A549 (cell line): ENCODE data around the gene HES3. TPM values are rescaled to one million over a fixed set of nuclear protein-coding genes. Genes with fewer than 3 reads are reported as not detected.

ENCODE experiments used
- ATAC-seq, 2 experiments: fragments of 200-7000 bp in 1 of 2; fragments of >200 bp in 1 of 2; cut with Nextera tagmentation in 1 of 2; cut with Tn5 transposase in 1 of 2; 3 replicates each; pipeline versions ENCODE4 v1.8.0 to v1.9.1; 2018 to 2020; ENCODE audit warnings: mild to moderate bottlenecking in 1 of 2, moderate library complexity in 1 of 2
- CTCF ChIA-PET: fragments of 300-600 bp; sonication (Branson Sonifier 250); formaldehyde crosslinking; extraction: SDS; loops from one replicate; lab custom pipeline; 2021; ENCODE audit warnings: antibody characterized with exemption, inconsistent platforms; lab: Yijun Ruan, JAX
- POLR2A ChIA-PET: fragments of 350-600 bp; formaldehyde crosslinking; extraction: SDS; loops from one replicate; lab custom pipeline; 2021; ENCODE audit warnings: antibody characterized with exemption, inconsistent platforms; lab: Yijun Ruan, JAX
- DNase-seq, 2 experiments: peaks; one replicate each; pipeline versions ENCODE4 v3.0.0 to v3.0.0-alpha.2; 2011 to 2016; ENCODE audit warnings: low read depth in 1 of 2, low spot score in 1 of 2
- FAIRE-seq: peaks from 2 replicates; lab custom pipeline; 2011; peaks lifted over from hg19 to GRCh38; lab: Jason Lieb, UNC
- H3K27ac ChIP-seq, 2 experiments: fragments of >200 bp; sonication (Bioruptor Twin); formaldehyde crosslinking; 3 replicates each; pipeline ENCODE4 v1.5.1; 2016 to 2017
- H3K4me1 ChIP-seq: fragments of >200 bp; sonication (Bioruptor Twin); formaldehyde crosslinking; 3 replicates; pipeline ENCODE4 v1.6.1; 2016
- H3K4me2 ChIP-seq: fragments of >200 bp; sonication (Bioruptor Twin); formaldehyde crosslinking; 3 replicates; pipeline ENCODE4 v1.6.1; 2016
- H3K4me3 ChIP-seq: fragments of >200 bp; sonication (Bioruptor Twin); formaldehyde crosslinking; 3 replicates; pipeline ENCODE4 v1.5.1; 2016
- H3K9me3 ChIP-seq: fragments of >200 bp; sonication (Bioruptor Twin); formaldehyde crosslinking; 3 replicates; pipeline ENCODE4 v1.6.1; 2016
- BCL3 ChIP-seq: fragments of >200 bp; sonication (Bioruptor Twin); formaldehyde crosslinking; IDR thresholded peaks from 3 replicates; pipeline ENCODE4 v1.6.1; 2016
- CEBPB ChIP-seq, 2 experiments: fragments of >200 bp in 1 of 2; sonication (Bioruptor Twin) in 1 of 2; formaldehyde crosslinking in 1 of 2; IDR thresholded peaks; 2 replicates each; pipeline ENCODE4 v1.6.1; 2012 to 2016
- CHD4 ChIP-seq: fragments of 200-600 bp; sonication (generic); IDR thresholded peaks from 2 replicates; pipeline ENCODE4 v1.6.1; 2016; ENCODE audit warnings: antibody characterized with exemption, mild to moderate bottlenecking, borderline replicate concordance
- ESRRA ChIP-seq: fragments of 150-350 bp; IDR thresholded peaks from 2 replicates; pipeline ENCODE4 v1.6.1; 2014; ENCODE audit warnings: mild to moderate bottlenecking, low read length, borderline replicate concordance
- HOXA7 ChIP-seq: fragments of 250-450 bp; sonication (Bioruptor Pico); IDR thresholded peaks from 2 replicates; pipeline ENCODE4 v1.5.0; 2020; ENCODE audit warnings: mild to moderate bottlenecking, moderate library complexity
- HOXB5 ChIP-seq: fragments of 250-450 bp; sonication (Bioruptor Pico); IDR thresholded peaks from 2 replicates; pipeline ENCODE4 v1.5.0; 2020; ENCODE audit warnings: mild to moderate bottlenecking, moderate library complexity
- KDM1A ChIP-seq: fragments of 200-600 bp; sonication (generic); IDR thresholded peaks from 2 replicates; pipeline ENCODE4 v1.6.1; 2016; ENCODE audit warnings: low read depth, mild to moderate bottlenecking
- MAX ChIP-seq: IDR thresholded peaks from 2 replicates; pipeline ENCODE4 v1.6.1; 2012
- MAZ ChIP-seq: fragments of 150-350 bp; IDR thresholded peaks from 2 replicates; pipeline ENCODE4 v1.6.1; 2014; ENCODE audit warnings: antibody characterized with exemption, low read depth, low read length, borderline replicate concordance
- NPAS2 ChIP-seq: fragments of 250-450 bp; sonication (Bioruptor Pico); IDR thresholded peaks from 2 replicates; pipeline ENCODE4 v1.8.0; 2022; ENCODE audit warnings: mild to moderate bottlenecking, moderate library complexity, borderline replicate concordance
- NR3C1 ChIP-seq: fragments of >200 bp; sonication (Bioruptor Twin); formaldehyde crosslinking; IDR thresholded peaks from 3 replicates; pipeline ENCODE4 v1.6.1; 2017
- PHF8 ChIP-seq: fragments of 200-600 bp; sonication (generic); IDR thresholded peaks from 2 replicates; pipeline ENCODE4 v1.6.1; 2016; ENCODE audit warnings: low read depth, mild to moderate bottlenecking, antibody characterized with exemption, moderate library complexity, borderline replicate concordance
- SMC3 ChIP-seq: fragments of >200 bp; sonication (Bioruptor Twin); formaldehyde crosslinking; IDR thresholded peaks from 3 replicates; pipeline ENCODE4 v1.6.1; 2018; ENCODE audit warnings: inconsistent platforms
- SREBF2 ChIP-seq: fragments of 450-650 bp; IDR thresholded peaks from 2 replicates; pipeline ENCODE4 v1.6.1; 2014; ENCODE audit warnings: mild to moderate bottlenecking, moderate library complexity
- TFCP2L1 ChIP-seq: fragments of 250-450 bp; sonication (Bioruptor Pico); IDR thresholded peaks from 2 replicates; pipeline ENCODE4 v1.5.0; 2021; ENCODE audit warnings: mild to moderate bottlenecking
- ZC3H11A ChIP-seq: fragments of 450-650 bp; IDR thresholded peaks from 2 replicates; pipeline ENCODE4 v1.6.1; 2014; ENCODE audit warnings: antibody characterized with exemption, mild to moderate bottlenecking
- ZFP36 ChIP-seq: fragments of 450-650 bp; IDR thresholded peaks from 2 replicates; pipeline ENCODE4 v1.6.1; 2014; ENCODE audit warnings: borderline replicate concordance; ENCODE audit not compliant: partially characterized antibody
- ZNF302 ChIP-seq: fragments of 250-450 bp; sonication (Bioruptor Pico); IDR thresholded peaks from 2 replicates; pipeline ENCODE4 v1.9.0; 2021; ENCODE audit warnings: inconsistent platforms, mild to moderate bottlenecking, moderate library complexity
- WGBS: methylation state at CpG from one replicate; pipeline ENCODE4 v1.1.6; 2017; ENCODE audit errors: missing lambda C conversion rate; 5-methylcytosine and 5-hydroxymethylcytosine counted together
- polyA plus RNA-seq, 4 experiments: library from polyadenylated mRNA; depleted of rRNA in 3 of 4; stranded (reverse); fragments of >200 nt; fragmentation: RNase III in 1 of 4; extraction: RNeasy Plus Mini Kit Qiagen cat#74134 plus additional on column Dnase treatment in 1 of 4; gene quantifications; 2 replicates in 3 of 4; 3 replicates in 1 of 4; pipeline ENCODE4 v1.2.3, GENCODE V29; 2011 to 2017
- TF ChIP-seq, protein P1 (sequence below): IDR thresholded peaks from 2 replicates; pipeline ENCODE4 v1.6.1; 2012; ENCODE audit warnings: low read depth, borderline replicate concordance
- TF ChIP-seq, protein P2 (sequence below): fragments of 450-650 bp; IDR thresholded peaks from 2 replicates; pipeline ENCODE4 v1.6.1; 2014; ENCODE audit warnings: antibody characterized with exemption
- TF ChIP-seq, protein P3 (sequence below): fragments of >200 bp; sonication (Bioruptor Twin); formaldehyde crosslinking; IDR thresholded peaks from 3 replicates; pipeline ENCODE4 v1.5.1; 2016

Gene HES3
- polyA plus RNA-seq, 2 of the 4 experiments (the other 2 are of a cell fraction), result not detected

- TF ChIP-seq CHD4 (no peak), ZC3H11A (no peak), SMC3 (no peak), HOXB5 (CRISPR knock-in tag) (no peak)
- TF ChIP-seq, protein P1, sequence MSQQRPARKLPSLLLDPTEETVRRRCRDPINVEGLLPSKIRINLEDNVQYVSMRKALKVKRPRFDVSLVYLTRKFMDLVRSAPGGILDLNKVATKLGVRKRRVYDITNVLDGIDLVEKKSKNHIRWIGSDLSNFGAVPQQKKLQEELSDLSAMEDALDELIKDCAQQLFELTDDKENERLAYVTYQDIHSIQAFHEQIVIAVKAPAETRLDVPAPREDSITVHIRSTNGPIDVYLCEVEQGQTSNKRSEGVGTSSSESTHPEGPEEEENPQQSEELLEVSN, result no peak
- Histone ChIP-seq H3K4me3 (peak overlapping the region; percentile 93), H3K27ac (peak overlapping the region; percentile 99 to 100), H3K9me3 (no peaks in the 10 kb centered on the region), H3K4me2 (peak overlapping the region; percentile 65), H3K4me1 (peaks cover 9% of the 10 kb centered on the region)
- POLR2A ChIA-PET, result interaction anchor here (0.6 to 1.0 kb wide), 5 partner anchors 9 to 214 kb away, joined by 3 to 9 read pairs (median 3); partner anchors contain the start of gene ICMT
- no peak for FAIRE-seq
- DNase-seq, result no peak
- CTCF ChIA-PET, result interaction anchor here (0.9 to 3.6 kb wide), 12 partner anchors 8 to 169 kb away, joined by 3 to 26 read pairs (median 6); partner anchors contain the start of gene ICMT
- peak in 1 of 2 experiments; percentile 20; a peak in 3 of 6 replicates for ATAC-seq
- WGBS, result 20% methylated on average over 1 of the region's 25 CpGs
These were observed 37.5 kb upstream of the HES3 start for GRCh38 chr1:6206520-6206855.

DNA sequence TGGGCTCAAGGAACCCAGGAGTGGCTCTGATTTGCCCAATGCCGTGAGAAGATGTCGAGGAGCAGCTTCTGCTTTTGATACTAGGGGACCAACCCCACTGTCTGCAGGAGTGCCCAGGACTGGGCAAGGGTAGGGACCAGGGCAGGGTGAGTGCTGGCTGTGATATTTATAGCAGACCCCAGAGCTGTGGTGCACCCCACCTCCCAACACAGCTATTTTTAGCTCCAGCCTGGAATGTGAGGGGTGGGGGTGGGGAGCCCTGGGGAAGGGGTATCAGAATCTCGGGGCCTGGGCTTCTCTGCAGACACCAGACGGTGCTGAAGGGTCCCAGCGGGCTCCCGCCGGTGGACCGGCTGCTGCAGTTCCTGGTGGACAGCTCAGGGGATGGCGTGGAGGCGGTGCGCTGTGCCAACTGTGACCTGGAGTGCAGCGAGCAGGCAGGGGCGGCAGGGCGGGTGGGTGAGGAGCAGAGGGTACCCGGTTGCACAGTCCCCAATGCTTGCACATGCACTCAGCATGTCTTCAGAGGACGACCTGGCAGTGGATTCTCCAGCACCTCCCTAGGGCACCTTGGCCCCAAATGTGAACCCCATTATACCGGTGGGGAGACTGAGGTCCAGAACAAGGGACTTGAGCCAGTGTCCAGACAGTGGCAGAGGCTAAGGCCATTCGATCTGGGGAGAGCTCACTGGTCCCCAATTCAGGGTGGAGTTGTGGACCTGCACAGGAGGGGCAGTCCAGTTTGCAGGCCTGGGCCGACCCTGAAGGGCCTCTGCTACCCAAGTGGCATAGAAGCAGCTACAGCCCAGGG, 36.7 kb upstream of the HES3 start:
- ChIA-PET POLR2A (interaction anchor here (0.8 to 1.0 kb wide), 2 partner anchors 10 to 20 kb away, joined by 3 to 5 read pairs; no protein-coding TSS in a partner anchor), CTCF (interaction anchor here (0.9 to 2.1 kb wide), 5 partner anchors 8 to 170 kb away, joined by 4 to 9 read pairs (median 5); no protein-coding TSS in a partner anchor)
- Histone ChIP-seq H3K4me1 (peaks cover 9% of the 10 kb centered on the region), H3K27ac (peak overlapping the region; percentile 99 to 100; a peak in 5 of 6 replicates), H3K4me2 (peak overlapping the region; percentile 65), H3K9me3 (no peaks in the 10 kb centered on the region), H3K4me3 (peak overlapping the region; percentile 93)
- ATAC-seq (no peak), DNase-seq (no peak), FAIRE-seq (no peak)
- TF ChIP-seq MAX (no peak), MAZ (no peak), ZFP36 (no peak), PHF8 (no peak), ESRRA (no peak), BCL3 (no peak), HOXA7 (CRISPR knock-in tag) (no peak), SREBF2 (no peak), TFCP2L1 (CRISPR knock-in tag) (no peak), SMC3 (no peak), NR3C1 (no peak), KDM1A (no peak), NPAS2 (CRISPR knock-in tag) (no peak), ZNF302 (CRISPR knock-in tag) (no peak), CEBPB (IDR thresholded peaks at IDR 0.05) (no peak)
- TF ChIP-seq, protein P2, sequence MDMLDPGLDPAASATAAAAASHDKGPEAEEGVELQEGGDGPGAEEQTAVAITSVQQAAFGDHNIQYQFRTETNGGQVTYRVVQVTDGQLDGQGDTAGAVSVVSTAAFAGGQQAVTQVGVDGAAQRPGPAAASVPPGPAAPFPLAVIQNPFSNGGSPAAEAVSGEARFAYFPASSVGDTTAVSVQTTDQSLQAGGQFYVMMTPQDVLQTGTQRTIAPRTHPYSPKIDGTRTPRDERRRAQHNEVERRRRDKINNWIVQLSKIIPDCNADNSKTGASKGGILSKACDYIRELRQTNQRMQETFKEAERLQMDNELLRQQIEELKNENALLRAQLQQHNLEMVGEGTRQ, result no peak
- TF ChIP-seq, protein P3, sequence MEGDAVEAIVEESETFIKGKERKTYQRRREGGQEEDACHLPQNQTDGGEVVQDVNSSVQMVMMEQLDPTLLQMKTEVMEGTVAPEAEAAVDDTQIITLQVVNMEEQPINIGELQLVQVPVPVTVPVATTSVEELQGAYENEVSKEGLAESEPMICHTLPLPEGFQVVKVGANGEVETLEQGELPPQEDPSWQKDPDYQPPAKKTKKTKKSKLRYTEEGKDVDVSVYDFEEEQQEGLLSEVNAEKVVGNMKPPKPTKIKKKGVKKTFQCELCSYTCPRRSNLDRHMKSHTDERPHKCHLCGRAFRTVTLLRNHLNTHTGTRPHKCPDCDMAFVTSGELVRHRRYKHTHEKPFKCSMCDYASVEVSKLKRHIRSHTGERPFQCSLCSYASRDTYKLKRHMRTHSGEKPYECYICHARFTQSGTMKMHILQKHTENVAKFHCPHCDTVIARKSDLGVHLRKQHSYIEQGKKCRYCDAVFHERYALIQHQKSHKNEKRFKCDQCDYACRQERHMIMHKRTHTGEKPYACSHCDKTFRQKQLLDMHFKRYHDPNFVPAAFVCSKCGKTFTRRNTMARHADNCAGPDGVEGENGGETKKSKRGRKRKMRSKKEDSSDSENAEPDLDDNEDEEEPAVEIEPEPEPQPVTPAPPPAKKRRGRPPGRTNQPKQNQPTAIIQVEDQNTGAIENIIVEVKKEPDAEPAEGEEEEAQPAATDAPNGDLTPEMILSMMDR, result no peak
- 74% methylated on average over 7 of the region's 19 CpGs for WGBS
